ENCODE results near the gene TNC.

TNC gene

DNA sequence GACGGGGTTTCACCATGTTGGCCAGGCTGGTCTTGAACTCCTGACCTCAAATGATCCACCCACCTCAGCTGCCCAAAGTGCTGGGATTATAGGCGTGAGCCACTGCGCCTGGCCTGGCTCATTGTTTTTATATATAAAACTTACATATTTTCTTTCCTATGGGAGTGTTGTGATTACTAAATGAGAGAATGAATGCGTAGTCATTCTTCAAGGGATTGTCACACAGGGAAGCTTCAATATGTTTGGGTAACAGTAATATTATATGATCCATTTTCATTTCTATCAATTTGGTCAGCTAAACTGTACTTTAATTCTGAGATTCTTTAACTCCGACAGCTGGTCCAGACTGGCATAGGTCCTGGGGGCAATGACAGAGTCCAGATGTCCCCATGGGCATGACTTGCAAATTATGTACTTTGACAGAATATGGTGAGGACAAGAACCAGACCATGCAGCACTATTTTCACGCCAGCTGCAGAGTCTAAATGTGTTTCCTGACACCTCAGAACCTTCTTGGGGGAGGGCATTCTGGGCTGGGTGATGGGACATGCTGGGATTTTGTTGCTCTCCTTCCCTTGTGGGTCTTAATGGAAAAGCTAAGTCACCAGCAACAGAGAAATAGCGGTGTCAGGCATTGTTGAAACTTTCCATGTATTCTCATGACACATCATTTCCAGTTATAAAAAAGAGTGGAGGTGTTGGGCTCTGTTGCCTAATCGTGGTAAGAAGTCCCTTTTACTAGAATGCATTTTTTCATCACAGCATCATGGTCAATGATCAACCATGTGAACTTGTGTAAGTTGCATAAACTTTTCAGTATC, 40.9 kb upstream of the TNC start:
- DNase-seq (ENCODE audit: low read depth): peak; percentile 95
- TF ChIP-seq, protein P1, sequence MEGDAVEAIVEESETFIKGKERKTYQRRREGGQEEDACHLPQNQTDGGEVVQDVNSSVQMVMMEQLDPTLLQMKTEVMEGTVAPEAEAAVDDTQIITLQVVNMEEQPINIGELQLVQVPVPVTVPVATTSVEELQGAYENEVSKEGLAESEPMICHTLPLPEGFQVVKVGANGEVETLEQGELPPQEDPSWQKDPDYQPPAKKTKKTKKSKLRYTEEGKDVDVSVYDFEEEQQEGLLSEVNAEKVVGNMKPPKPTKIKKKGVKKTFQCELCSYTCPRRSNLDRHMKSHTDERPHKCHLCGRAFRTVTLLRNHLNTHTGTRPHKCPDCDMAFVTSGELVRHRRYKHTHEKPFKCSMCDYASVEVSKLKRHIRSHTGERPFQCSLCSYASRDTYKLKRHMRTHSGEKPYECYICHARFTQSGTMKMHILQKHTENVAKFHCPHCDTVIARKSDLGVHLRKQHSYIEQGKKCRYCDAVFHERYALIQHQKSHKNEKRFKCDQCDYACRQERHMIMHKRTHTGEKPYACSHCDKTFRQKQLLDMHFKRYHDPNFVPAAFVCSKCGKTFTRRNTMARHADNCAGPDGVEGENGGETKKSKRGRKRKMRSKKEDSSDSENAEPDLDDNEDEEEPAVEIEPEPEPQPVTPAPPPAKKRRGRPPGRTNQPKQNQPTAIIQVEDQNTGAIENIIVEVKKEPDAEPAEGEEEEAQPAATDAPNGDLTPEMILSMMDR (IDR thresholded peaks at IDR 0.05; ENCODE audit: control insufficient read depth, insufficient read depth, low read depth, low read length, missing control alignments): no peak

DNA sequence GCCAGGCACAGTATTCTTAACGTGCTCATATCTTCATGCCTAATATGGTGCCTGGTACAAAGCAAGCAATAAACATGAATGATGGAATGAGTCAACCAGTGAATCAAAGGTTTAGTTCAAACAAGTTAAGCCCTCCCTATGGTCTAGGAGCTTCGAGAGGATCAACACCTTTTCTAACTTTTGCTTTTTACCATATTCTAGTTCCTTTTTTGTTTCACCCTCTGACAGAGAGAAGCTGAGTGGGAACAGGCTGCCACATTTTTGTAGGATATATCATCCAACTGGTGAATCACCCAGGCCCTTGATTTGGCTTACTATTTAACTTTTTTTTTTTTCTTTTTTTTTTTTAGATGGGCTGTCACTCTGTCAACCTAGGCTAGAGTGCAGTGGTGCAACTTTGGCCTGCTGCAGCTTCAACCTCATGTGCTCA, 39.3 kb upstream of the TNC start:
- DNase-seq (ENCODE audit: low read depth): no peak
- no peak overlapping the region for H3K4me3 ChIP-seq (ENCODE audit: control insufficient read depth, low read depth, low read length)
- TF ChIP-seq, protein P1 (IDR thresholded peaks at IDR 0.05; ENCODE audit: control insufficient read depth, insufficient read depth, low read depth, low read length, missing control alignments): no peak

More for the DNA sequence above, 40.9 kb upstream of the TNC start:
- no peak overlapping the region for H3K4me3 ChIP-seq (ENCODE audit: control insufficient read depth, low read depth, low read length)

DNA sequence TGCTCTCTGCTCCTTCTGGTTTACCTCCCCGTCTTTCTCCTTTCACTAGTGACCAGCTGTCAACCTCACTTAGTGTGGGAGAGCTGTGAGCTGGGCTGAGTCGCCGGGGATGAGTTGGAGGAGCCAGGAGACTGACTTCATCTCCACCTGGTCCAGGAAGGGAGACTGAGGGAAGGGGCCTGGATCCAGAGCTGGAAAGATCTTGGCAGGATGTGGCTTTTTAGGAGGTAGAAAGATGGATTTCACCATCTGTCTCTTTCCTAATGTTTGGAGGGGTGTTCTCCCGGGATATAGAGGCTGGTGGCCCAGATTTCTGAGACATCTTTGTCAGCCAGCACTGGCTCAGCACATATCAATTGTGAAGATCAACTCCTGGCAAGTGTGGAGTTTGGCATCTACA, 37.1 kb upstream of the TNC start:
- TF ChIP-seq, protein P1 (IDR thresholded peaks at IDR 0.05; ENCODE audit: control insufficient read depth, insufficient read depth, low read depth, low read length, missing control alignments): no peak
- H3K4me3 ChIP-seq (ENCODE audit: control insufficient read depth, low read depth, low read length): no peak overlapping the region
- no peak for DNase-seq (ENCODE audit: low read depth)

DNA sequence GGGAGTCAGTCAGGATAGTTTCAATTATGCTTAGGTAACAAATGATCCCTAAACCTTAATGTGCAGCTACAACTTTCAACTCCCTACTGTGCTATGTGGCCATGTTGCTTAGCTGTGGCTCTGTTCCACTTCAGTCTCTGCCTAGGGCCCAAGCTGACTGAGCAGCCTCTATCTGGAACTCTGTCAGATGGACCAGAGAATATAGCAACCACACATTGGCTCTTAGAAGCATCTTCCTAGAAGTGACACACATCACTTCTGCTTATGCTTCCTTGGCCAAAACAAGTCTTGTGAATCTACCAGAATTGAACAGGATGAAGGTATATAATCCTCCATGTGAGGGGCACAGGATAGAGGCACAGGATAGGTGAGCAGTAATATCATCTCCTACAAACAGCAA, 36.7 kb upstream of the TNC start:
- TF ChIP-seq, protein P1 (IDR thresholded peaks at IDR 0.05; ENCODE audit: control insufficient read depth, insufficient read depth, low read depth, low read length, missing control alignments): no peak
- no peak overlapping the region for H3K4me3 ChIP-seq (ENCODE audit: control insufficient read depth, low read depth, low read length)
- DNase-seq (ENCODE audit: low read depth): no peak

DNA sequence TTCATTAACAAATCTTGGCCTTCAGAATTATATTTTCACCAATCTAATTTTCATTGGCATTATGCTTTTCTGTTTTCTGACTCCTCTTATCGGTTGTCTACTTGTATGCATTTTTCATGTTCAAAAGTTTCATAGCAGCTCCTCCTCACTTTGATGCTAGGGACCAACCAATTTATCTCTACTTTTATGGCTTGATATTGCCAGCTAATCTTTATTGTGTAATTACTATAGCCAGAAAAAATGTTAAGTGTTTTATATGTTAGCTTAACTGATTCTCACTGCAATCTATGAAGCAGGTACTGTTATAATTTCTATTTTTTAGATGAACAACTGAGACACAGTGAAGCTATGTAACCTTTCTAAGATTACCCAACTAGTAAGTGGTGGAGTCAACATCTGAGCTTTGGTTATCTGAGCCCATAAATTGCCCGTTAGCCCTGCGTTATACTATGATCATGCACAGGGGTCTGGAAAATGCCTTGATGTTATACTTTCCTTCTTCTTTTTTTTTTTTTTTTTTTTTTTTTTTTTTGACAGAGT, 34.4 kb upstream of the TNC start:
- H3K4me3 ChIP-seq (ENCODE audit: control insufficient read depth, low read depth, low read length): no peak overlapping the region
- no peak for DNase-seq (ENCODE audit: low read depth)
- TF ChIP-seq, protein P1 (IDR thresholded peaks at IDR 0.05; ENCODE audit: control insufficient read depth, insufficient read depth, low read depth, low read length, missing control alignments): no peak

DNA sequence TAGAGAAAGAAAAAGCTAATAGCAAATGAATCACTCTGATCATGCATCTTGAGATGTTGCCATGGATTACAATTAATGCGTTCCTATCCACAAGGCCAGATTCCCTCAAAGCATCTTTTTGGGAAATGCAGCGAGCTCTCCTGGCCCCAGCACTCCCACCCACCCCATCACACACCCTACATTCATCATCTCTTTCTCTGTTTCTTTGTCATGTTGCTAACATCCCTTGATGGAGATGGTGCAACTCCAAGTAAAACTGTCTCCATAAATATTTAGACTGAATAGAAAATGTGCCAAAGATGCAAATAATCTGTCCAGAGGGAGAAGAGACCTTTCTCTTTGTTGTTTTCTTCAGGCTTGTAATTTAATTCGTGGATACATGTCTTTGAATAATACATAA, 30.8 kb upstream of the TNC start:
- DNase-seq (ENCODE audit: low read depth): no peak
- TF ChIP-seq, protein P1 (IDR thresholded peaks at IDR 0.05; ENCODE audit: control insufficient read depth, insufficient read depth, low read depth, low read length, missing control alignments): no peak
- no peak overlapping the region for H3K4me3 ChIP-seq (ENCODE audit: control insufficient read depth, low read depth, low read length)
